Measurements from ENCODE around the gene DDX39B. TPM values are rescaled to one million over a fixed set of nuclear protein-coding genes. Genes with fewer than 3 reads are reported as not detected.

The DDX39B gene
- total and polyA plus RNA-seq, 2 donors (not counting 3 experiments of a cell fraction or from before 2014, with no cell fraction given), result 453 to 766 TPM

GRCh38 chr6:31568537-31568961 is 26.7 kb upstream of the DDX39B start:
- Histone ChIP-seq H3K27ac (ENCODE audit: insufficient read depth, low read depth, low read length) (no peak overlapping the region), H4K20me1 (replicated peaks; ENCODE audit: control insufficient read depth, extremely low read depth, insufficient read depth, low read length) (no peaks in the 10 kb centered on the region), H3K4me3 (replicated peaks in 1 of 3; ENCODE audit: insufficient read depth in 1 of 3, low read depth in 1 of 3, low read length in 3 of 3) (no peak overlapping the region), H3K9ac (replicated peaks; ENCODE audit: extremely low read depth, insufficient read depth, low read length) (no peak overlapping the region), H2AFZ (ENCODE audit: low read depth, low read length) (no peak overlapping the region), H3K4me2 (ENCODE audit: insufficient read depth, low read length) (no peak overlapping the region), H3K27me3 (ENCODE audit: control insufficient read depth in 2 of 2, insufficient read depth in 2 of 2, low read length in 2 of 2) (no peaks in the 10 kb centered on the region), H3K36me3 (ENCODE audit: control insufficient read depth in 2 of 2, extremely low read depth in 1 of 2, insufficient read depth in 2 of 2, low read length in 2 of 2) (no peaks in the 10 kb centered on the region), H3K79me2 (ENCODE audit: control insufficient read depth, insufficient read depth, low read length) (no peaks in the 10 kb centered on the region), H3K9me3 (replicated peaks; ENCODE audit: control insufficient read depth, insufficient read depth, low read length) (no peaks in the 10 kb centered on the region), H3K4me1 (ENCODE audit: control insufficient read depth, extremely low read depth, insufficient read depth, low read length) (peaks cover 5% of the 10 kb centered on the region), H3K9me1 (replicated peaks; ENCODE audit: control insufficient read depth, extremely low read depth, insufficient read depth, low read length) (no peaks in the 10 kb centered on the region)
- CTCF ChIA-PET, result interaction anchor here (4.5 to 31.0 kb wide), 2 partner anchors 18 to 20 kb away, joined by 28 to 1517 read pairs; partner anchors contain the start of genes LST1, LTB, NCR3 and TNF
- BruUV-seq (replicated peaks), result no TSS peak
- intact Hi-C loops (cut with micrococcal nuclease), result no loop called here
- TF ChIP-seq FOS (IDR thresholded peaks at IDR 0.05; ENCODE audit: borderline replicate concordance, insufficient read depth, low read length), result no peak
- TF ChIP-seq GATA2 (IDR thresholded peaks at IDR 0.05; ENCODE audit: insufficient read depth, insufficient read length, low read depth, low read length), result no peak
- TF ChIP-seq JUN (IDR thresholded peaks at IDR 0.05; ENCODE audit: borderline replicate concordance, insufficient read depth, insufficient read length, low read depth), result no peak
- no peak for TF ChIP-seq MYC (IDR thresholded peaks at IDR 0.05; ENCODE audit: low read depth, low read length)
- TF ChIP-seq EZH2 (IDR thresholded peaks at IDR 0.05; ENCODE audit: borderline replicate concordance, low read depth, low read length, severe bottlenecking), result no peak
- TF ChIP-seq POLR2A (IDR thresholded peaks at IDR 0.05; ENCODE audit: low read depth, low read length), result no peak
- TF ChIP-seq, protein P1, sequence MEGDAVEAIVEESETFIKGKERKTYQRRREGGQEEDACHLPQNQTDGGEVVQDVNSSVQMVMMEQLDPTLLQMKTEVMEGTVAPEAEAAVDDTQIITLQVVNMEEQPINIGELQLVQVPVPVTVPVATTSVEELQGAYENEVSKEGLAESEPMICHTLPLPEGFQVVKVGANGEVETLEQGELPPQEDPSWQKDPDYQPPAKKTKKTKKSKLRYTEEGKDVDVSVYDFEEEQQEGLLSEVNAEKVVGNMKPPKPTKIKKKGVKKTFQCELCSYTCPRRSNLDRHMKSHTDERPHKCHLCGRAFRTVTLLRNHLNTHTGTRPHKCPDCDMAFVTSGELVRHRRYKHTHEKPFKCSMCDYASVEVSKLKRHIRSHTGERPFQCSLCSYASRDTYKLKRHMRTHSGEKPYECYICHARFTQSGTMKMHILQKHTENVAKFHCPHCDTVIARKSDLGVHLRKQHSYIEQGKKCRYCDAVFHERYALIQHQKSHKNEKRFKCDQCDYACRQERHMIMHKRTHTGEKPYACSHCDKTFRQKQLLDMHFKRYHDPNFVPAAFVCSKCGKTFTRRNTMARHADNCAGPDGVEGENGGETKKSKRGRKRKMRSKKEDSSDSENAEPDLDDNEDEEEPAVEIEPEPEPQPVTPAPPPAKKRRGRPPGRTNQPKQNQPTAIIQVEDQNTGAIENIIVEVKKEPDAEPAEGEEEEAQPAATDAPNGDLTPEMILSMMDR (IDR thresholded peaks at IDR 0.05; ENCODE audit: extremely low read depth in 1 of 2, insufficient read depth in 1 of 2, low read depth in 1 of 2, low read length in 2 of 2), result no peak
- TF ChIP-seq POLR2AphosphoS5 (IDR thresholded peaks at IDR 0.05; ENCODE audit: insufficient read depth, low read depth, low read length), result no peak
- TF ChIP-seq MAX (IDR thresholded peaks at IDR 0.05; ENCODE audit: insufficient read depth, insufficient read length), result no peak
- no peak for FAIRE-seq
- POLR2A ChIA-PET, result no interaction called here
- no peak for DNase-seq (ENCODE audit: low read depth, low spot score)
- dilution Hi-C loops (cut with MboI; ENCODE audit: extremely low pct_ligation_motif_present, low sequenced_read_pairs), result no loop called here

All from endothelial cell of umbilical vein (primary cell).